ENCODE measurements around the gene SHC4.

- no peak for TF ChIP-seq CTCF (IDR thresholded peaks at IDR 0.05)
- TF ChIP-seq E2F4 (CRISPR knock-in tag; IDR thresholded peaks at IDR 0.05; ENCODE audit: borderline replicate concordance, low read depth), result no peak
- TF ChIP-seq ELF4 (CRISPR knock-in tag; IDR thresholded peaks at IDR 0.05; ENCODE audit: low read depth), result no peak
- TF ChIP-seq ZSCAN18 (CRISPR knock-in tag; IDR thresholded peaks at IDR 0.05), result no peak
- TF ChIP-seq TCF7 (CRISPR knock-in tag; IDR thresholded peaks at IDR 0.05; ENCODE audit: low read depth), result no peak
- no peak for TF ChIP-seq ZNF263 (CRISPR knock-in tag; IDR thresholded peaks at IDR 0.05; ENCODE audit: low read depth)
- TF ChIP-seq ZNF317 (CRISPR knock-in tag; IDR thresholded peaks at IDR 0.05; ENCODE audit: borderline replicate concordance, low read depth), result no peak
- no peak for TF ChIP-seq HMGXB4 (CRISPR knock-in tag; IDR thresholded peaks at IDR 0.05)
- TF ChIP-seq CREB1 (CRISPR knock-in tag; IDR thresholded peaks at IDR 0.05), result no peak
- no peak for TF ChIP-seq JUN (CRISPR knock-in tag; IDR thresholded peaks at IDR 0.05)
- TF ChIP-seq ESRRA (CRISPR knock-in tag; IDR thresholded peaks at IDR 0.05; ENCODE audit: borderline replicate concordance), result no peak
- no peak for TF ChIP-seq NFYB (CRISPR knock-in tag; conservative IDR thresholded peaks at IDR 0.05; ENCODE audit: low read depth)
These were observed 157.6 kb downstream of the SHC4 start for GRCh38 chr15:48806151-48806550.
